Endothelial cell of umbilical vein (primary cell): ENCODE data around the gene SGTA. TPM values are rescaled to one million over a fixed set of nuclear protein-coding genes. Genes with fewer than 3 reads are reported as not detected.

Experiments used
- BruUV-seq: library from RNA; stranded (reverse); fragments of 400-500 nt; replicated peaks from 2 replicates; lab custom pipeline; 2021; lab: Mats Ljungman, UMichigan
- CTCF ChIA-PET: fragments of 300-600, 350-600 bp; sonication (Branson Sonifier 250); formaldehyde crosslinking; loops from one replicate; lab custom pipeline; 2021; ENCODE audit warnings: antibody characterized with exemption, inconsistent platforms; lab: Charles Lee
- POLR2A ChIA-PET: fragments of 300-600, 350-600 bp; sonication (Branson Sonifier 250); formaldehyde crosslinking; loops from one replicate; lab custom pipeline; 2021; ENCODE audit warnings: antibody characterized with exemption, inconsistent platforms; lab: Charles Lee
- DNase-seq: peaks from one replicate; pipeline ENCODE4 v3.0.0-alpha.2; 2011; ENCODE audit warnings: low read depth, low spot score
- FAIRE-seq: peaks from 2 replicates; lab custom pipeline; 2011; peaks lifted over from hg19 to GRCh38; lab: Jason Lieb, UNC
- H2AFZ ChIP-seq: 2 replicates; pipeline ENCODE4 v1.6.0; 2012; ENCODE audit warnings: low read depth, low read length, control low read depth, inconsistent platforms
- H3K27ac ChIP-seq: 2 replicates; pipeline ENCODE4 v1.5.1; 2011; ENCODE audit warnings: low read depth, mild to moderate bottlenecking, control low read depth, low read length, moderate library complexity; ENCODE audit not compliant: insufficient read depth
- H3K27me3 ChIP-seq, 2 experiments: 2 replicates each; pipeline versions ENCODE4 v1.6.0 to v1.6.1; 2011; ENCODE audit warnings: low read length in 2 of 2, mixed read lengths in 1 of 2; ENCODE audit not compliant: control insufficient read depth in 2 of 2, insufficient read depth in 2 of 2
- H3K36me3 ChIP-seq, 2 experiments: 2 replicates in 1 of 2; 3 replicates in 1 of 2; pipeline ENCODE4 v1.5.1; 2011; ENCODE audit warnings: low read length in 2 of 2, mild to moderate bottlenecking in 1 of 2, moderate library complexity in 1 of 2; ENCODE audit not compliant: control insufficient read depth in 2 of 2, insufficient read depth in 2 of 2; ENCODE audit errors: extremely low read depth in 1 of 2
- H3K4me1 ChIP-seq: 3 replicates; pipeline ENCODE4 v1.5.1; 2011; ENCODE audit warnings: mild to moderate bottlenecking, low read length; ENCODE audit not compliant: control insufficient read depth, insufficient read depth; ENCODE audit errors: extremely low read depth
- H3K4me2 ChIP-seq: 2 replicates; pipeline ENCODE4 v1.6.1; 2011; ENCODE audit warnings: low read length, control low read depth, mixed read lengths; ENCODE audit not compliant: insufficient read depth
- H3K4me3 ChIP-seq, 3 experiments: fragments of 200-600 bp in 1 of 3; sonication (generic), shearing (Covaris generic) in 1 of 3; replicated peaks in 1 of 3; 2 replicates each; pipeline ENCODE4 v1.5.1; 2011 to 2016; ENCODE audit warnings: control low read depth in 3 of 3, low read length in 3 of 3, mild to moderate bottlenecking in 2 of 3, inconsistent platforms in 1 of 3, low read depth in 1 of 3, moderate library complexity in 1 of 3; ENCODE audit not compliant: insufficient read depth in 1 of 3
- H3K79me2 ChIP-seq: 2 replicates; pipeline ENCODE4 v1.6.0; 2012; ENCODE audit warnings: low read length, inconsistent platforms; ENCODE audit not compliant: control insufficient read depth, insufficient read depth
- H3K9ac ChIP-seq: replicated peaks from 2 replicates; pipeline ENCODE3; 2011; ENCODE audit warnings: low read length, control low read depth; ENCODE audit not compliant: insufficient read depth; ENCODE audit errors: extremely low read depth
- H3K9me1 ChIP-seq: replicated peaks from 3 replicates; pipeline ENCODE4 v1.6.0; 2011; ENCODE audit warnings: mild to moderate bottlenecking, low read length; ENCODE audit not compliant: control insufficient read depth, insufficient read depth; ENCODE audit errors: extremely low read depth
- H3K9me3 ChIP-seq: replicated peaks from 2 replicates; pipeline ENCODE4 v1.5.1; 2012; ENCODE audit warnings: low read length, inconsistent platforms; ENCODE audit not compliant: control insufficient read depth, insufficient read depth
- H4K20me1 ChIP-seq: replicated peaks from 2 replicates; pipeline ENCODE3; 2011; ENCODE audit warnings: mild to moderate bottlenecking, low read length; ENCODE audit not compliant: control insufficient read depth, insufficient read depth; ENCODE audit errors: extremely low read depth
- CTCF ChIP-seq, 2 donors: IDR thresholded peaks; 1 replicate in 1 of 2; 2 replicates in 1 of 2; pipeline ENCODE4 v1.5.1; 2011; ENCODE audit warnings: low read length in 2 of 2, mild to moderate bottlenecking in 2 of 2, moderate library complexity in 2 of 2, control low read depth in 1 of 2, inconsistent platforms in 1 of 2, low read depth in 1 of 2; ENCODE audit not compliant: insufficient read depth in 1 of 2; ENCODE audit errors: extremely low read depth in 1 of 2
- EZH2 ChIP-seq: IDR thresholded peaks from 2 replicates; pipeline ENCODE4 v1.6.1; 2012; ENCODE audit warnings: borderline replicate concordance, low read depth, mild to moderate bottlenecking, moderate library complexity, low read length, inconsistent platforms; ENCODE audit not compliant: severe bottlenecking
- FOS ChIP-seq: IDR thresholded peaks from 2 replicates; pipeline ENCODE4 v1.6.1; 2011; ENCODE audit warnings: mild to moderate bottlenecking, low read length, moderate library complexity, borderline replicate concordance; ENCODE audit not compliant: insufficient read depth
- MAX ChIP-seq: IDR thresholded peaks from 2 replicates; pipeline ENCODE4 v1.6.1; 2011; ENCODE audit not compliant: insufficient read depth, insufficient read length
- dilution Hi-C: fragments of 300-500 bp; cut with MboI; formaldehyde crosslinking; loops from one replicate; pipeline ENCODE4 v1.15.0; 2019; ENCODE audit warnings: low sequenced_read_pairs; ENCODE audit not compliant: extremely low pct_ligation_motif_present
- intact Hi-C: fragments of 100-400 bp; cut with micrococcal nuclease; formaldehyde crosslinking; loops from one replicate; pipeline ENCODE4 v1.10.0; 2022
- polyA plus RNA-seq, 4 experiments: library from polyadenylated mRNA; depleted of rRNA in 3 of 4; stranded (reverse) in 3 of 4; unstranded in 1 of 4; fragments of >200 nt; gene quantifications; 2 replicates each; pipeline versions ENCODE4 v1.2.1 to v1.2.3, GENCODE V29; 2011 to 2012; ENCODE audit warnings: missing spikeins in 1 of 4
- total RNA-seq: library from RNA; stranded (reverse); gene quantifications from 2 replicates; pipeline ENCODE4 v1.2.3, GENCODE V29; 2021

Gene SGTA
- total and polyA plus RNA-seq, 2 donors (not counting 3 experiments of a cell fraction or from before 2014, with no cell fraction given) = 76.5 to 119 TPM

GRCh38 chr19:2722541-2723344, 60.3 kb downstream of the SGTA start:
- BruUV-seq = no TSS peak
- Histone ChIP-seq H2AFZ (no peak overlapping the region), H3K9ac (no peak overlapping the region), H3K9me1 (no peaks in the 10 kb centered on the region), H3K4me2 (no peak overlapping the region), H3K27ac (no peak overlapping the region), H3K79me2 (no peaks in the 10 kb centered on the region), H3K9me3 (no peaks in the 10 kb centered on the region), H3K4me1 (no peaks in the 10 kb centered on the region), H4K20me1 (no peaks in the 10 kb centered on the region), H3K27me3 (peaks cover 15 to 26% of the 10 kb centered on the region in 2 experiments), H3K4me3 (no peak overlapping the region), H3K36me3 (no peaks in the 10 kb centered on the region)
- FAIRE-seq (no peak), DNase-seq (no peak)
- dilution Hi-C loops = no loop called here
- TF ChIP-seq MAX = no peak
- no peak for TF ChIP-seq CTCF (IDR thresholded peaks at IDR 0.05; ENCODE audit: extremely low read depth in 1 of 2, insufficient read depth in 1 of 2, low read depth in 1 of 2, low read length in 2 of 2)
- peak; percentile 24 for TF ChIP-seq FOS
- no peak for TF ChIP-seq EZH2
- POLR2A ChIA-PET = no interaction called here
- intact Hi-C loops = no loop called here
- CTCF ChIA-PET = no interaction called here
